CD4-positive, alpha-beta T cell treated with Interleukin-1 beta for 1 hour (primary cell): ENCODE data around the gene DDX27.

Source experiments
- DNase-seq, 2 donors: peaks; one replicate each; pipeline ENCODE4 v3.0.0-alpha.2; 2020 to 2022

Gene DDX27

DNA sequence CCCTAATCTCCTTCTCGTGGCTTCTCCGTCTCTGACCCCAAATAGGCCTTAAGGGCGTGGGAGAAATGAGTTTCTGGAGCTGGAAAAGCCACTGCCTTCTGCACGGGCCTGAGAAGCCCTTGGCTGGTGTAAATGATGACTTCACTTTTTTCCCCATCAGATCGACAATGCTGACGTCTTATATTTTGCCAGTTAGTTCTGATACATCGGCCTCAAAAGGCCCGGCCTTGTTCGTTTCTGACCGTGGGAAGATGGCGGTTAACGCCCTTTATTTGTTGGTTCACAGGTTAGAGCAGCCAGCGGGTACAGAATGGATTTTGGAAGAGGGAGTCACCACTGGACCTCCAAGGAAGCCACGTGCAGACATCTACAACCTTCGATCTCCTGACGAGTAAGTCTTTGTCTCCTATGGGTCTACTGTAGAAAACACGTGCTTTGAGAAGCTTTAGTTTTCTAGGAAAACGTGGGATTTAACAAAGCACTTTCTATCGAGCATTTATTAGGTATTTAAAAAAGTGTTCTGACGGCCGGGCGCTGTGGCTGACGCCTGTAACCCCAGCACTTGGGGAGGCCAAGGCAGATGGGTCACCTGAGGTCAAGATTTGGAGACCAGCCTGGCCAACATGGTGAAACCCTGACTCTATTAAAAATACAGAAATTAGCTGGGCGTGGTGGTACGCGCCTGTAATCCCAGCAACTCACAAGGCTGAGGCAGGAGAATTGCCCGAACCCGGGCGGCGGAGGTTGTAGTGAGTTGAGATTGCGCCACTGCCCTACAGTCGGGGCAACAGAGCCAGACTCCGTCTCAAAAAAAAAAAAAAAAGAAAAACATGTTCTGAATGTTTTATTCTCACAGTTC is 59.8 kb downstream of the DDX27 start:
- peak; percentile 44 to 55 for DNase-seq

DNA sequence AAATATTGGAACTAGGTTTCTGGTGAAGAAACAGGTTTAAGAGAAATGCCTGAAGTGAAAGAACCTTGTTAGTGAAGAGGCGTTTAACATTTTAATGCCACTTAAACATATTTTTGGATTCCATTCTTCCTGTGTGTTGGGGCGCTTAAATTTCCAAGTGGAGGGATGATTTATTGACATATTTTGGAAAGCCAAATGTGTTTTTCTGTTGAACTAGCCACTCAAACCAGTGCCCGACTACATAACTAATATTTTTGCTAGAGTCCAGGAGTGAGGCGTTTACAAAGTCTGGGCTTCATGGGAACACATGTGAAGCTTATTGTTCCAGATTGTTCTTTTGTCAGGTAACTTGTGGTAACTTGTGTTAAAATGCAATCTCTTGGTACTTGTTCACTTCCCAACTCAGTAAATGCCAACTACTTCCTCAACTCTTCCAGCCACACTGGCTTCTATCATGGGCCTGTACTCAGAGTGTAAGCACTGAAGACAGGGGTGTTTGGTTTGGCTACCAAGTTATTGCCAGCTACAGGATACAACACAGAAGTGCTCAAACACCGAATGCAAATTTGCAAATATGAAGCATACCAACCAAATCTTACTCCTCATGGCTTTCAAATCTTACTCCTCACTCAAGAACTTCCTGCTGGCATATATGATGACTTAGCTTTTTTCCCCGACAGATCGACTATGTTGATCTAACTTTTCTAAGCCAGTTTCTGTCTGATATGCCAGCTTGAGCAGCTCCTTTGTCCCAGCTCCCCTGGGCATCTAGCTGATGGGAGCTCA is 60.7 kb downstream of the DDX27 start:
- DNase-seq: no peak

DNA sequence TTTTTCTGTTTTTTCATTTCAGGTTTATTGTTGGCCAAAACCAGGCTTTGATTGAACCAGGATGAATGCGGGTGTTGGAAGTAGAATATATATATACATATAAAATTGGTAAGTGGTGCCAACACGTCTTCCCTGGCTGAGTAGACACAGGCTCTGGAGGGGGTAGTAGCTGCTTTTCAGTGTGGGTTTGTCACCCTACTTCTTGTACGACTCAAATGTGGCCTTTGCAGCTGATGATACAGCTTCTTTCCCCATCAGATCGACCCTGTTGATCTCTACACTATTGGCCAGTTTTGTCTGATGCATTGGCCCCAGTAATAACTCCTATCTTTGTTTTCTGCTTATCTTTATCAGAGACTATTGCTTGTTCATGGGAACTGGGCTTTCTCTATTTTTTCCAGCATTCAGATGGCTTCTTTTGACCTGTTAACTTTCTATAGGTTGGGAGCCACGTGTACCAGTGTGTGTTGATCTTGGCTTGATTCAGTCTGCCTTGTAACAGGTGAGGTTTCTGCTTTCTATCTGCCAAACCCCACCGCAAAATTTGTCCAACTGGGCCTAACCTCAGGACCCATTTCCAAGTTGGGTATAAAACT is 61.3 kb downstream of the DDX27 start:
- no peak for DNase-seq

DNA sequence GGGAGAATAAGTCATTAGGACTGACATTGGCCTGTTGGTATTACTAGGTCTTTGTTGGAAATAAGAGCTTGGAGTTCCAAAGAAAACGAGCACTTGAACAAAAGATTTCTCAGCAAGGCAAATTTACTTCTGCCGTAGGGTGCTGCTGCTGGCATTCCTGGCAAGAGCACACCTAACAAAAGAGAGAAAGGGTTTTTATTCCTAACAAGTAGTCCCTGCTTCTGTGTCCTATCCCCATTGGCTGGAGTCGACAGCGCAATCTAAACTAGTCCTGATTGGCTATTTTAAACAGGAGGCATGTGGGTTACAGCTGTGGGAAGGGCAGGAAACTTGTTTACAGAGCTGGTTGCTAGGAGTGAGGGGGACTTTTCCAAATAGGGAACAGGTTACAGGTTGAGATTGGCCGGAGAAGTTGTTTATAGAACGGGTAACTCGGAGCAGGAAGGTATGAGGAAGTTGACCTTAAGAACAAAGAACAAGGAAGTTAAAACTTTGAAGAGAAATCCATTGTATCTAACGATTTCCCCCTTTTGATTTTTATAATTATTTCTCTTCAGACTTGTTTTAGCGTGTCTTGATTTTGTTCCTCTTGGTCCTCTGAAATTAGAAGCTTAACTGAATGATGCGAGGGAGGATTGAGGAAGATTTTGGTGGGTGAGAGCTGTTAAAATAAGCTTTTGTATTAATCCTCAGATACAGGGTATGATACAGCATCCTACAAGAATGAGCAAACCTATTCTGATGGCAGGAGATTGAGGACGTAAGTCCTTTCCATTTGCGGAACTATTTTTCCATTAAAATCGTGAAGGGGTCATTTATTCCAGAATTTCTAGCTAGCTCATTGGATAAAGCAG is 62.1 kb downstream of the DDX27 start:
- DNase-seq: peak in 1 of 2 donors; percentile 35

DNA sequence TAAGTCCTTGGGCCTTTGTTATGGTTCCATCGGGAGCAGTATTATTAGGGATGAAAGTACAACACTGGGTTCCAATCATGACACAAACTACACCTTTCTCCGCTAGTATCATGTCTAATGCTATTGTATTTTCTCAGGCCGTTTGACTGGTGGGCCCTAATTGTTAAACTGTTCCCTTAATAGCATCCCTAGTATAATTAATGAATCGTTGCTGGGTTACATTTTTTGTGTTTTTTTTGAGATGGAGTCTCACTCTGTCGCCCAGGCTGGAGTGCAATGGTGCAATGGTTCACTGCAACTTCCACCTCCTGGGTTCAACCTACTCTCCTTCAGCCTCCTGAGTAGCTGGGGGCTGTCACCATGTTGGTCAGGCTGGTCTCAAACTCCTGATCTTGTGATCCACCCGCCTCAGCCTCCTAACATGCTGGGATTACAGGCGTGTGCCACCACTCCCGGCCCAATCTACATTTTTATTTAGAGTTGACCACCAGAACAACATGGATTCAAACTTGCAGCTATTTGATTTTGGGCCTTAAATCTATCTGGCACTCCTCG is 62.8 kb downstream of the DDX27 start:
- DNase-seq: no peak

DNA sequence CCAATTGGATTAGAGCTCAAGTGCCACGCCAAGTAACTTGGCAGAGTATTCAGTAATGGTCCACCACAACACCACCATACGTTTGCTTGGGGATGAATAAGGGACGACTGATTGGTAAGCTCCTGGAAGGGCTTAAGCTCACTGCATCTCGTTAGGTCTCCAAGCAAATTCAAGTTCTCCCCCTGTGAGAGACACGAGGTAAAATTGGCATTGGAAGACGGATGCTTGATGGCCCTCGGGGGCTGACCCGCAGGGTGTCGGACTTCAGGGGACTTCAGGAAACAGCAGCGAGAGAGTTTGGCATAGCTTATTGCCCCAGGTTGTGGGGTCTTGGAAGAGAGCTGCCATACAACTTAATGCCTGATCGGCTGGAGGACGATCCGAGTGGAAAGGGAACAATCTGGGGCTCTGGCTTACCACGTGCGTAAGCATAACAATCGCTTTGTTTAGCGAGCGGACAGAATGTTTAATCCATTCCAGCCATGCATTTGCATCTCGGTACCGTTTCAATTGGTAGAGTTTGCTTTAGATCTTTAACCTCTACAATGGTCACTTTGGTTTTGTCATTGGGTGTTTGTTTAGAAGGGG is 63.5 kb downstream of the DDX27 start:
- no peak for DNase-seq

DNA sequence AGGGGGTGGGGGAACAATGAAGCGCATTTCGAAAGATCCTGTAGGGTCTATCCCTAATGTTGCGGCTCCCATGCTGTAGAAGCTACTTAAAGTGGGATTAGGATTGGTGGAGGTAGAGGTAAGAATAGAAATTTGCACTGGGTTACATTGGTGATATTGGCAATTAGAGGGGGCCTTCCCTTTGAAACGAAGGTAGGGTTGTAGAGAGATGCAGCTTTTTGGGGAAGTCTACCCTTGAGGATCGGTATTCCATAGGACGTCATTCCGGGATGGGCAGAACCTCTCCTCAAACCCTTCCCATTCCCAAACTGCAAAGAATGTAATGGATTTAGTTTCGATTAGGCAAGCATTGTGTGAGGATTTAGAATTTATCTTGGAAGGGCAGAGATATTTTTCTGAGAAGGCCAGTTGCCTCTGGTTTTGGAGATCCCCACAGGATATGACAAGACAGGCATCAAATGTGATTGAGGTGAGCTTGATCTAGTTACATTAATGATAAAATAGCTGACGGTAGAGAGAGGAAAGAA is 64.0 kb downstream of the DDX27 start:
- DNase-seq: no peak

DNA sequence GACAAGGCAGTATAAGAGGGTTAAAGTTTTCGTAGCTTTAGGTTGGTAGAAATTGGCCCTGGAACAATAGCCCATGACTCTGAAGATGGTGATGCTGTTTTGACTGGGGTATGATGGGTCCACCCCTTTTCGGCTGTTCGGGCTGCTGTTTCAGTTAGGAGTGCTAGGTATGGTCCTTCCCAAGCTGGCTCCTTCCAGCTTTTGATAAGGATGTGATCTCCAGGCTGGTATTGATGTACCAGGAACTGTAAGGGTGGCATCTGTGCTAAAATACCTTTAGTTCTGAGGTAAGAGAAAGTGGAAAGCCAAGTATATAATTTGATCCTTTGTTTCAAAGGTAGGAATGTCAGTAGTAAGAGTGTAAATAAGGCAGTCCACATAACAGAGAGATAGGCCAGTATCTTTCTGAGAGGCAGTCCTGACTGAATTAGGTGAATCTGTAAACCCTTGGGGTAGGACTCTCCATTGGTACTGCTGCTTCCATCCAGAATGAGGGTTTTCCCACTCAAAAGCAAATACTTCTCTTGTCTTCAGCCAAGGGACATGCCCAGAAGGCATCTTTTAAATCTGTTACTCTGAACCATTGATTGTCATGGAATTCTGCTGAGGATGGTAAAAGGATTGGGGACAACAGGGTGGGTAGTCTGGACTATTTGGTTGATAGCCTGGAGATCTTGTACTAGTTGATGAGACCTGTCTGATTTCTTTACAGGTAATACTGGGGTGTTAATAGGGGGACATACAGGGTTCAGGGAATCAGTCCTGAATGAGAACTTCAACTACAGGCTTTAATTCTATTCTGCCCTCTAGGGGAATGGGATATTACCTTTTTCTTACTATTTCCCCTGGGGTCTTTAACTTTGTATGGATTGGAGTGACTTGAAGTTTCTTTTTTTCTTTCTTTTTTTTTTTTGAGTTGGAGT is 64.7 kb downstream of the DDX27 start:
- no peak for DNase-seq

DNA sequence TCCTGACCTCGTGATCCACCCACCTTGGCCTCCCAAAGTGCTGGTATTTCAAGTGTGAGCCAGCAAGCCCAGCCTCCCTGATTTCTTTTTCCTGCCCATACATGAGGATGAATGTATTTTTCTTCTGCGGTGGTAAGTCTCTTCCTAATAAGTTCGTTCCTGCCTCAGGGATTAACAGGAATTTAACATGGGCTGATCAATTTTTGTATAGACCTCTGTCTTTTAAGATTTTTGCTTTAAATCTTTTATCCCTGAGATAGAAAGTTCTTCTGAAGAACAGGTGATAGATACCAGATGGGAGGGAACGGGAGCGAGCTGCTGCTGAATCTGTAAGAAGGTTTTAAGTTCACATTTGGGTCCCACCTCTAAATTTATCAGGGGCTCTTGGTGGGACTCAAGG is 65.6 kb downstream of the DDX27 start:
- DNase-seq: no peak

DNA sequence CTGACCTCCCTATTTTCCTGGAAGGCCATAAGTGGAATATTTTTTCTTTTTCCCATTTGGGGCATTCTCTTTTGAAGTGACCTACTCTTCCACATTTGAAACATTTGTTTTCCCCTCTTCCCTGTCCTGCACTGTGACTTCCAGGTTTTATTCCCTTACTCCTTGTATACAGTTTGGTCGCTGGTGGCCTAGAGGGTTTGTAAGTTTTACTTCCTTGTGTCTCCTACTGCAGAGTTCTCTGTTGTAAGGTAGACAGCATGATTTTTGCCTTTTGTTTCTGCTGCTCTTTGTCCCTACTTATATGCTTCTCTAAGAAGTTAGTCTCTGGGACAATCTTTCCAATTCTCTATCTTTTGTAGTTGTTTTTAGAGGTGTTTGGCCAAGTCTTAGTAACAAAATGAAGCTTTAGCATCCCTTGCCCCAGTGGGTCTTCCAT is 66.0 kb downstream of the DDX27 start:
- DNase-seq: no peak

DNA sequence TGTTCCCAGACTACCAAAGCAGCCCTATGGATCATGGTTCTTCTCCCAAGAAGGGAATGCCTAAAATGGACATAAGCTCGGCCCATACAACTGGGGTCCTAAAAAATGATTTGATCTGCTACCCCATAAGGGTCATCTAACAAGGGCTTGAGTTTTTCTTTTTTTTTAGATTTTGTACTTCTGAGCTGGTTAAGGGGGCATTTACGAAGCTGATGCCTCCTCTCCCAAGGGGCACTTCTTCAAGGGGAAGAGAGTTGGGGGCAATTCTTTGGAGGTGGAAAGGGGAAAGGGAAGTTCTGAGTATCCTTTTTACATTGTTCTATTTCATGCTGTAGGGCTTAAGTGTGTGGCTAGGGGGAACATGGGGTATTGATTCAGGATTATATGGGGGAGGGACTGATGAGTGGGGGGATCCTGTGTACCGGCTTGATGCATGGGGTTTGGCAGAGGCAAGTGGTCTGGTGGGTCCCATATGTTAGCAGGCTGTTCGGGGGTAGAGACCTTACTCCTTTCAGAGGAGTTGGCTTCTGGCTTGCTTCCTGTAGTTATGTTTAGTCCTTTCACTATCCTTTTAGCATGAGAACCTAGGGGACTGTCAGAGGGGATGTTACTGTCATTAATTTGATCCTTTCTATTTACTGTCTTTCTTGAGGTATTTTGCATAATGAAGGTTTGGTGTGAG is 66.7 kb downstream of the DDX27 start:
- DNase-seq: no peak

DNA sequence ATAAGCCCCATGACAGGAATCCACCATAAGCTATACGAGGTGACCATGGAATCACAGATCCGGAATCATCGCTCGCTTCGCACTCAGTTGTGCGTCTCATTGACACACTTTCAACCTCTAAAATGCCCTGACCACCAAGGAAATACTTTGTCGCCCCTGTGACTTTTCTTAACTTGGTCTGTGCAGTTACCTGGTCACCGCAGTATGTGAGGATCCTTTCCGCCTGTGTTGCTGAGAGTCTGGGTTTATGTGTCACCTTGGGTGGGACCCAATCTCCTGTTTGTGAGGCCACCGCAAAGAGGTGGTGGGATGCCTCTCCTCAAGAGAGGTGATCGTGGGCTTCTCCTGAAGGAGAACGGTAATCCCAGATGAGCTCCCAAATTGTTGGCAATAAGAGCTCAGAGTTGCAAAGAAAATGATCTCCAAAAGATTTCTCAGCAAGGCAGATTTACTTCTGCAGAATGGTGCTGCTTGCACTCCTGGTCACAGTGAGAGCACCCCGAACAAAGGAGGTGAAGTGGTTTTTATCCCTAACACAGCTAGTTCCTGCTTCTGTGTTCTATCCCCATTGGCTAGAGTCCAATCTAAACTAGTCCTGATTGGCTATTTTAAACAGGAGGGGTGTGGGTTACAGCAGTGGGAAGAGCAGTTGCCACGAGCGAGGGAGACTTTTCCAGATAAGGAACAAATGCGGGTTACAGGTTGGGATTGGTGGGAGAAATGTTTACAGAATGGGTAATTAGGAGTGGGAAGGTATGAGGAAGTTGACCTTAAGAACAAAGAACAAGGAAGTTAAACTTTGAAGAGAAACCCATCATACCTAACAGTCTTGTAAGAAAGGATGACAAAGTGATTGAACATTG is 67.7 kb downstream of the DDX27 start:
- no peak for DNase-seq

DNA sequence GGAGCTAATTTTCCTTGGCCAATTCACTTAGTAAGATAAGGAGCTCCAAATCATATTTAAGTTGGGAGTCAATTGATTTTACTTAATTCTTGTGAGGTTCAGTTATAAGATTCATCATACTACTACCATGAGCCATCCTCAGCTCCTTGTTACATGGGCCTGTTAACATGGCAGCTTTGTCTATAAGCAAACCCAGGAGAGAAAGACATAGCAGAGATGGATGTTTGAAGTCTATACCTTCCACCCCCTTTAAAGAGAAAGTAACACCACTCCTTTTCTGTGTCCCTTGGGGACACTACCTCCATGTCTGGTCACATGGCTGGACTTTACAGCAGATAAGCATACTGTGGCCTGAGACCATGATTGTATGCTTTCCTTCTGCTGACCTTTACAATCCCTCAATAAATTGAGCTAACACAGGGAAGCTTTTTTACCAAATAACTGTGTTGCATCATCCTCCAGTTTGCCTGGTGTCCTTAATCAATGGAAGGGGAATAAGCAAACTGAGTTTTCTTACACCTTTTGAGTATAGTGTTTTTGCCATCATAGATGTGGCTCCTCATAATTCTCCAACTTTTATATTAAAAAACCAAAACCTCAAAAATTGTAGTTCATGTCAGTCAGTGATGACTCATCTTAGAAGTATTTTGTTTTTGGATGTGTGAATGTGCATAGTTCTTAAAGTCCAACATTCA is 68.5 kb downstream of the DDX27 start:
- no peak for DNase-seq

DNA sequence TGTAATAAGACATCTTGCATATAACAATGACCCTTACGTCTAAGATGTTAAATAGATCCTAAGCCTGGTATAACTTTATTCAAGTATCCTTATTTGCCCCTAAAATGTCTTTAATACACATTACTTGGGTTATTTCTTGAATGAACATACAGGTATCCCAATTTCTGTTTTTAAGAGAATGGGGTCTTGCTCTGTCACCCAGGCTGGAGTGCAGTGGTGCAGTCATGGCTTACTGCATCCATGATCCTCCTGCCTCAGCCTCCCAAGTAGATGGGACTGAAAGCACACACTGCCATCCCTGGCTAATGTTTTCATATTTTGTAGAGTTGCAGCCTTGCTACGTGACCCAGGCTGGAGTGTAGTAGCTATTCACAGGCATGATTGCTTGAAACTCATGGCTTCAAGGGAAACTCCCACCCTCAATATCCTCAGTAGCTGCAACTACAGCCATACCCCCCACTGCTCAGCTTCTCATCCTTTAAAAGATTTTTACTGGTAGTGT is 69.1 kb downstream of the DDX27 start:
- no peak for DNase-seq

DNA sequence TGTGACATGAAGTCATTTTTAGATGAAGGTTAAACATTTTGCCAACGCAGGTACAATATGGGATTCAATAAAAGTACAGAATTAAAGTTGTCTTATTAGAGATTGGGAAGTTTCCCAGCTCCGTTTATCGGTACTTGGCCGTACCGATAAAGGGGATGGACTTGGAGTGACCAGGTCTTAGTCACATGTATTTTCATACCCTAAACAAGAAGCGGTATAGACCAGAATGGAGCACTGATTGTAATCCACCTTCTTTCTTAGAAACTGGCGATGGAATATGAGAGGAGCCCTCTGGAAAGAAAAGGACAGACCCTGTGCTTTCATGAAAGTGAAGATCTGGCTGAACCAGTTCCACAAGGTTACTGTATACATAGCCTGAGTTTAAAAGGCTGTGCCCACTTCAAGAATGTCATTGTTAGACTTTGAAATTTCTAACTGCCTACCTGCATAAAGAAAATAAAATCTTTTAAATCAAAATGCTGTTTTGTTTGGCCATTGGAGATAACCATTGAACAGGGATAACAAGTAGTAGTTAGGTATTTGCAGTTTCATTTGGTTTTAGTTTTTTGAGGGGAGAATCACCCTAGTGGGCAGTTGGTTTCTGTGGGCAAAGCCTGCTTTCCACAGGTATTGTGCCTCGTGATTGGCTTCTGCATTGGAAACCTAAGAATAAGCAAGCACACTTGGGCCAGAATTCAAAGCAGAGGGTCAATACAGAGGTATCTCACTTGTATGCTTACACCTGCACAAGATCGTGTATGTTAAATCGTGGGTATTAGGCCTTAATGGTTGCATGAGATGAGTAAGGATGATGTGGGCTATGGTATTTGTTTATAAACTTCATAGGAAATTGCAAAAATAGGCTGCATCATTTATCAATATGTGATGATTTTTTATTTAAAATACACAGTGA is 69.8 kb downstream of the DDX27 start:
- DNase-seq: no peak

DNA sequence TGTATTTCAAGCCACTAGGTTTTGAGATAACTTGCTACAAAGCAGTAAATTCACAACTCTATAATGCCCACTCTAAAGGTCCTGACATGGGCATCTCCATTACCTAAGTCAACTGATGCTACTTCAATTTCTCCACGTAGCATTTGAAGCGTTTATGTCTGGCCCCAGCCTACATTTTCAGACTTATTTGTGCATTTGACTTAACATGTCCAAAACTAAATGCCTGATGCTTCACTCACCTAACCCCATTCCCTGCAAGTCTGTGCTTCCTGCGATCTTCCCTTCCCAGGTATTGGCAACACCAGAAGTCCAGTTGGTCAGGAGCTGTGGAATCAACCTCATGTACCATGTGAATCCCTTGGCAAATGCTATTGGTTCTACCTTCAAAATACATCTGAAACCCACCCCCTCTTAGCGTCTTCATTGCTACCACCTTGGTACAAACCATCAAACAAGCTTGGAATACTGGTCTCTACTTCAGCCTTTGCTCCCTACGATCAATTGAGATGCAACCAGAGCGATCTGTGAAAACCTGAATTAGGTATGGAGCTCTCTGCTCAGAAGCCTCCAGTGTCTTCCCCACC is 71.5 kb downstream of the DDX27 start:
- no peak for DNase-seq

DNA sequence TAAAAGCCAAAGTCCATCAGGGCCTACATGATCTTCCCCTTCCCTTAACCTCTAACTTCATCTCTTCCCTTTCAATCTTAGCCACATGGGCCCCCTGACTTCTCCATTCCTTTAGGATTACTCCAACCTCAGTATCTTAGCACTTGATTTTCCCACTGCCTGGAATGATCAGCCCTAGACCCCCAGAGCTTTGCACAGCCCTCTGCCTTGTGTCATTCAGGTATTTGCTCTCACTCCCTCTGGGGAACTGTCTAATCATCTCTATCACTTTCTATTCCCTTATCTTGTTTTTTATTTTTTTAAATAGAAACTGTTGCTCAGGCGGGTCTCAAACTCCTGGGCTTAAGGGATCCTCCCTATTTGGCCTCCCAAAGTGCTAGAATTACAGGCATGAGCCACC is 72.0 kb downstream of the DDX27 start:
- DNase-seq: no peak
